PC-3 (cell line): ENCODE measurements around the gene HDAC1.

ENCODE experiments used
- EZH2 ChIP-seq: fragments of 300-600 bp; sonication (generic); IDR thresholded peaks from one replicate; pipeline ENCODE4 v1.6.1; 2017; ENCODE audit warnings: antibody characterized with exemption, mild to moderate bottlenecking, low read length; ENCODE audit not compliant: unreplicated experiment
- EZH2phosphoT487 ChIP-seq: fragments of 300-600 bp; sonication (generic); IDR thresholded peaks from 2 replicates; pipeline ENCODE4 v1.6.1; 2018; ENCODE audit warnings: mild to moderate bottlenecking, antibody characterized with exemption, low read length, borderline replicate concordance
- TF ChIP-seq, protein P1 (sequence below): fragments of 300-600 bp; sonication (generic); conservative IDR thresholded peaks from 2 replicates; pipeline ENCODE4 v1.5.1; 2017; ENCODE audit warnings: antibody characterized with exemption, low read depth, mild to moderate bottlenecking, low read length

DNA sequence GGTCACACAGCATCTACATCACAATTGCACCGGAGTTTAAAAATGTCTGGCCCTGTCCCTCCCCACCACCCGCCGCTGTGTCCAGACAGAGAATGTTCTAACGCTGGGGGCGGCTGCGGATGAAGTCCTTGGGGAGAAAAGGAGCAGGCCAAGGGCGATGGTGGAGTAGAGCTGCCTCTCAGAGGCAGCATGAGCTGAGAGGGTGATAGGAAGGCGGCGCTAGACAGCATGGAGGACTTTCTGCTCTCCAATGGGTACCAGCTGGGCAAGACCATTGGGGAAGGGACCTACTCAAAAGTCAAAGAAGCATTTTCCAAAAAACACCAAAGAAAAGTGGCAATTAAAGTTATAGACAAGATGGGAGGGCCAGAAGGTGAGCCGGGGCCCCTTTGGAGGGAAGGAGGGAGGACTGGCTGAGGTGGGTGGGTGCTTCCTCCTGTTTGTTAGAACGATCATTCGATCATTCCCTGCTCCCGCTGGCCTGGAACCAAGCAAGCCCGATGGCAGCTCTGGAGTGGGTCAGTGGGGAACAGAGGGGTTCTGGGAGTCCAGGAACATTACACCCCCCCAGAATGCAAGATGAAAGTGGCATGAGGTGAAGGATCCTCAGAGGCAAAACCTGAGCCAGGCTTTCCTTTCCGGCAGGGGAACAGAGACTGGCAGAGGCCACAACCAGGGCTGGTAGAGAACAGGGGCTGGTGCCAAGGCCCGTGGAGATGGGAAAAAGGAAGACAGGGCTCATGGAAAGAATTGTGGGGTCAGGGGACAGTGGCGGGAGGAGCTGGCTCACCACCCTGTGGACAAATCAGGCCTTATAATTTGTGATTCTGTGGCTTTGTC, 70.8 kb downstream of the HDAC1 start, which contains the start of the genes FAM229A and TSSK3:
- TF ChIP-seq, protein P1, sequence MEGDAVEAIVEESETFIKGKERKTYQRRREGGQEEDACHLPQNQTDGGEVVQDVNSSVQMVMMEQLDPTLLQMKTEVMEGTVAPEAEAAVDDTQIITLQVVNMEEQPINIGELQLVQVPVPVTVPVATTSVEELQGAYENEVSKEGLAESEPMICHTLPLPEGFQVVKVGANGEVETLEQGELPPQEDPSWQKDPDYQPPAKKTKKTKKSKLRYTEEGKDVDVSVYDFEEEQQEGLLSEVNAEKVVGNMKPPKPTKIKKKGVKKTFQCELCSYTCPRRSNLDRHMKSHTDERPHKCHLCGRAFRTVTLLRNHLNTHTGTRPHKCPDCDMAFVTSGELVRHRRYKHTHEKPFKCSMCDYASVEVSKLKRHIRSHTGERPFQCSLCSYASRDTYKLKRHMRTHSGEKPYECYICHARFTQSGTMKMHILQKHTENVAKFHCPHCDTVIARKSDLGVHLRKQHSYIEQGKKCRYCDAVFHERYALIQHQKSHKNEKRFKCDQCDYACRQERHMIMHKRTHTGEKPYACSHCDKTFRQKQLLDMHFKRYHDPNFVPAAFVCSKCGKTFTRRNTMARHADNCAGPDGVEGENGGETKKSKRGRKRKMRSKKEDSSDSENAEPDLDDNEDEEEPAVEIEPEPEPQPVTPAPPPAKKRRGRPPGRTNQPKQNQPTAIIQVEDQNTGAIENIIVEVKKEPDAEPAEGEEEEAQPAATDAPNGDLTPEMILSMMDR, result no peak
- TF ChIP-seq EZH2phosphoT487 (no peak), EZH2 (no peak)
